Left forelimb (tissue), 1 donor: Measurements from ENCODE around the gene FAM222B.
"Not testable (repeated sequence)": the region's sequence is repeated elsewhere in the genome, so short reads cannot be mapped to it uniquely, and the experiment has no call there.

ENCODE experiments used
- DNase-seq: peaks from one replicate; pipeline ENCODE4 v3.0.0-alpha.2; 2018; ENCODE audit warnings: low spot score

FAM222B gene

GRCh38 chr17:28841901-28842281 lies 699 bp downstream of the FAM222B start:
- DNase-seq, result no peak

DNA sequence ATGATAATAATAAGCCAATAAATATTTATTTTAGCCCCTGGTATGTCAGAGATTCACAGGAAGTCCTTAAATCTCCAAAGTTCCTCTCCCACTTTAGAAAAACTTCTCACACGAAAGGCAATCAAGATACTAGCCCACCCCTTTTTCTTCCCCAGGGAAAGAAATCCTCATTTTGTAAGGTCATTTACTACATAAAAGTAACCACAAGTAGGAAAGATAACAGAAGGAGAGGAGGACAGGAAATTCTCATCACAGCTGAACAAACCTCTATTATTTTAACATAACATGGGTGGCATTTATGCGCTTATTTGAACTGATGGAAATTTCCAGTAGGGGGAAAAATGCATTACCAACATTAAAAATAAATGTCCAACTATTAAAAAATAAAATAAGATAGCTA lies 3.4 kb downstream of the FAM222B start:
- no peak for DNase-seq

DNA sequence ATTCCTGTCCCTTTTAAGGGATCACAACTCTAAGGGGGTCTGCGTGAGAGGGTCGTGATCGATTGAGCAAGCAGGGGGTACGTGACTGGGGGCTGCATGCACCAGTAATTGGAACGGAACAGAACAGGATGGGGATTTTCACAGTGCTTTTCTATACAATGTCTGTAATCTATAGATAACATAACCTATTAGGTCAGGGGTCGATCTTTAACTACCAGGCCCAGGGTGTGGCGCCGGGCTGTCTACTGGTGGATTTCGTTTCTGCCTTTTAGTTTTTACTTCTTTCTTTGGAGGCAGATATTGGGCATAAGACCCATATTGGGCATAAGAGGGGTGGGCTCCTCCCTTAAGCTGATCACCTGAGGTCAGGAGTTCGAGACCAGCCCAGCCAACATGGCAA lies 6.0 kb downstream of the FAM222B start:
- not testable (repeated sequence) for DNase-seq

DNA sequence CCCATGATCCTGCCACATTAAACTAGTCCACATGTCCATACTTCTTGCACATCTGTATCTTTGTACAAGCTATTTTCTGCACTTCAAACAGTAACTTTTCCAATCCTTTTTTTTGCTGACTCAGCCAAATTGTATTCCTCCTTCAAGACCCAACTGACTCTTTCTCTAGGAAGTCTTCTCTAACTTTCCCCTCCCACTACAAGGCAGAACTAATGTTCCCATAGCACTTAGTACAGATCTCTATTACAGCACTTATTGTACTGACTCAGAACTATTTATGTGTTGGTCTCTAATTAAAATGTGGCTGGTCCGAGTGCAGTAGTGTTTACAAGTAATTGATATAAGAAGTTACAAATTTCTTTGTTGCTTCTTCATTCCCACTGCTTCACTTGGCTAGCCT lies 8.2 kb downstream of the FAM222B start:
- DNase-seq, result no peak

- DNase-seq, result no peak
These were observed 14.1 kb downstream of the FAM222B start for GRCh38 chr17:28828294-28829040.

DNA sequence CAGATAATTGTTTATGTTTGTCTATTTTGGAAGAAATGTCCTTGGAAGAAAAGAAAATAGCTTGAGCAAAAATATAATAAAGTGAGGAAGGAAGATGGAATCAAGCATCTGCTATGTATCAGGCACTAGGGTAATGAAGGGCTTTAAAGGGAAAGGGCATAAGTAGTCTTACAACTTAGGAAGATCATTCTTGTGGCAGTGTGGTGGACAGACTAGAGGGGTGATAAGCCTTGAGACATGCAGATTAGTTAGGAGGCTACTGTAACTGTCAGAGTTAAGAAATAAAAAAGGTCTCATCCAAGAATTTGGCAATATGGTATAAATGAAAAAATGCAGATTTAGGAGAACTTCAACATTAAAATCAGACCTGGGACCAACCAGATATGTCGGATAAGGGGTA lies 14.9 kb downstream of the FAM222B start:
- no peak for DNase-seq

DNA sequence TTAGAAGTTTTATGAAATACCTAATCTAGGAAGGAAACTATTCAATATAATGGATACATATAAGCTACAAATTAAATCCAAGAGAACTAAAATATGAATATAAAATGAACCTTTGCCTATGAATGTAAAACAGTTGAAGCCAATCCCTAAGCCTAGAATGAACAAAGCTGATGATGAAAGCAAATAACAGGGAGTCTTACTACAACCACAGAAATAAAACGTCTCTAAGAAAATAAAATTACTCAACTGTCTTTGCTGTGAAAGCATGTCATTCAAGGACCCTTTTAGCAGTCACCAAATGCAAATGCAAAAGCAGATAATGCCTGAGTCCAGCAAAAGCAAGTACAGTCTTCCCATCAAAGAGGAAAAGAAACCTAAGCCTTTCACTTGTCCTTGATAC lies 23.0 kb downstream of the FAM222B start:
- DNase-seq, result no peak

DNA sequence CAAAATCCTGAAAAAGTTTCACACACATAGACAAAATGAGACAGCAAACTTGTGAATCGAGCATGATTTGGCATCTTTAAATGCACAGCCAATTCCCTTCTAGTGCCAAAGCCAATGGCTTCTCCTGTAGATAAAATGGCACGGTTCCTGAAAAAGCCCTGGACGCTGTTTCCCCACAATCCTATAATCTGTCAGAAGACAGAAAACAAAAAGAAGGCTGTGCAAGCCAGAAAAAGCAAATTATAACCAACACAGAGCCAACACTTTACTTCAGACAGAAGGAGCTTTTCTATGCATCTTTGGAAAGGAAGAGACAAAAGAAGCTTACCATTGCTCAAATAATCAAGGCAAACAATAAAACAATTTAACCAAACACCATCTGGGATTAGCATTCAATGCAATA lies 23.8 kb downstream of the FAM222B start:
- no peak for DNase-seq

- DNase-seq, result no peak
These were observed 26.1 kb downstream of the FAM222B start for GRCh38 chr17:28816540-28816939.

- no peak for DNase-seq
These were observed 29.7 kb downstream of the FAM222B start for GRCh38 chr17:28812748-28813377.

DNA sequence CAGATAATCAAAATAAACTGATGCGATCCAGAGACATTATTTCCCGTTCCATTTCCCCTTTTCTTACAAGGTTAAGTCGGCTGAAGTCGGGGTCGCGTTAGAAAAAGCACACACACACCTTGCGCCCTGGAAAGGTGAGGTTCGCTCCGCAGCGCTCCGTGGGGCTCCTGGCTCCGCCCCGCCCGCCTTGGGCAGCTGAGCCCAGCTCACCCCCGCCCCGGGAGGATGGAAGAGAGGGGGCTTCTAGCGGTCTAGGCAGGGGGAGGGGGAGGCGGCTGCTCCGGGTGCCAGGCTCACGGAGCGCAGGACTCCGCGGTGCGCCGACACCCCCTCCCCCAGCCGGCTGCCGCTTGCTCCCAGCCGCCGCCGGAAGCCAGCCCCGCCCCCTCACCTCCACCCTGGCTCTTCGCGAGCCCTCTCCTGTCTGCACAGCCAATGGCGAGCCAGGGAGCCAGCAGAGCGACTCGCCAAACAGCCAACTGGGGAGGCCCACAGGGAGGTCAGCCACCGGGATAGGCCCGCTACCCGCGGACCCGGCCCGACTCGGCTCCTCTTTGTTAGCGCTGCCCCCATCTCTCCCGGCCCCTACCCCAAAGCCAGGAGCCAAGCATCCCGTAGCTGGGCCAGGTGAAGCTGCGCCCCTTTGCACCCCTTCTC lies 30.4 kb downstream of the FAM222B start:
- DNase-seq, result peak; percentile 96

GRCh38 chr17:28811651-28812090 lies 30.9 kb downstream of the FAM222B start:
- no peak for DNase-seq

DNA sequence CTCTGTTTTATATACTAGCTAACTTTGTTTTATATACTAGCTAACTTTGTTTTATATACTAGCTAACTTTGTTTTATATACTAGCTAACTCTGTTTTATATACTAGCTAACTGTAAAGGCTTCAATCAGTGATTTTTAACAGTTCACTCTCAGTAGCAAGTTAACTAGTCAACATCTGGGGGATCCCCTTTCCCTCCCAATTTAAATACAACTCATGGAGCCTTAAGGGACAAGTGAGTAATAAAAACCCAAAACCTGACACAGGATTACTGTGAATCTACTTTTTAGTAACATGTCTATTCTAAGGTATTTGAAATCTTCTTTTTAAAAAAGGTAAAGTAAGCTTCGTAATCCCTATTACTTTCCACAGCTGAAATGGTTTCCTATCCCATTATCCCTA lies 32.2 kb downstream of the FAM222B start:
- no peak for DNase-seq

- DNase-seq, result no peak
These were observed 34.5 kb downstream of the FAM222B start for GRCh38 chr17:28807925-28808634.

- no peak for DNase-seq
These were observed 46.5 kb downstream of the FAM222B start for GRCh38 chr17:28796062-28796461.

- DNase-seq, result not testable (repeated sequence)
These were observed 47.6 kb downstream of the FAM222B start for GRCh38 chr17:28794846-28795441.

DNA sequence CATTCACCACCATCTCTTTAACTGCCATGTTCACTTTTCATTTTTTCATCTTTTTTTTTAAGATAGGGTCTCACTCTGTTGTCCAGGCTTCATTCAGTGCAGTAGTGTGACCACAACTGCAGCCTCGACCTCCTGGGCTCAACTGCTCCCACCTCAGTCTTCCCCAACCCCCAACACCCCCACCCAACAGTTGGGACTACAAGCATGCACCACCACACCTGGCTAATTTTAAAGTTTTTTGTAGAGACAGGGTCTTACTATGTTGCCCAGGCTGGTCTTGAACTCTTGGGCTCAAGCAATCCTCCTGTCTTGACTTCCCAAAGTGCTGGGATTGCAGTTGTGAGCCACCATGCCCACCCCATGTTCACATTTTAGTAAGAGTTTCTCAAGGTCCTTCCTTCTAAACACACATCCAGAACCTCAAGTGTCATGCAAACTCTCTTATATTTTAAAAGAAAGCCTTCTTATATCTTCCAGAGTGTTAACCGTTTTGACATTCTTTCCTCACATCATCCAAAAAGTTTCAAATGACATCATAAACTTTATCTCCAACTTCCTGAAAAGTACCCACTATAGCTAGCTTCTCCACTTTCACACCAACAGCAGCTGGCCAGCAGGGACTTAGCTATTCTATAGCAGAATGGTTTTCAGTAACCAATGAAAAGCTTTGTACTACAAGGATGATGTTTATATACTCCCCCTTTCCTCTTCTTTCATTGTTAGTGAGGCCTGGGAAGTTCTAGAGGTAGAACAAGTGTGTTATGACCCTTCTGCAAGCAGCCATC lies 49.5 kb downstream of the FAM222B start:
- no peak for DNase-seq

GRCh38 chr17:28788100-28788499 lies 54.5 kb downstream of the FAM222B start:
- no peak for DNase-seq

- no peak for DNase-seq
These were observed 59.4 kb downstream of the FAM222B start for GRCh38 chr17:28783161-28783560.

DNA sequence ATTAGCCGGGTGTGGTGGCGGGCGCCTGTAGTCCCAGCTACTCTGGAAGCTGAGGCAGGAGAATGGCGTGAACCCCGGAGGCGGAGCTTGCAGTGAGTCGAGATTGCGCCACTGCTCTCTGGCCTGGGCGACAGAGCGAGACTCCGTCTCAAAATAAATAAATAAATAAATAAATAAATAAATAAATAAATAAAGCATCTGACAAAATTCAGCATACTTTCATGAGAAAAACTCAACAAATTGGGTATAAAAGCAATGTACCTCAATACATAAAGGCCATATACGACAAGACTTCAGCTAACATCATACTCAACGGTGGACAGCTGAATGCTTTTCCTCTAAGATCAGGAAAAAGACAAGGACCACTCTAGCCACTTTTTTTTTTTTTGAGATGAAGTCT lies 63.0 kb downstream of the FAM222B start:
- not testable (repeated sequence) for DNase-seq

DNA sequence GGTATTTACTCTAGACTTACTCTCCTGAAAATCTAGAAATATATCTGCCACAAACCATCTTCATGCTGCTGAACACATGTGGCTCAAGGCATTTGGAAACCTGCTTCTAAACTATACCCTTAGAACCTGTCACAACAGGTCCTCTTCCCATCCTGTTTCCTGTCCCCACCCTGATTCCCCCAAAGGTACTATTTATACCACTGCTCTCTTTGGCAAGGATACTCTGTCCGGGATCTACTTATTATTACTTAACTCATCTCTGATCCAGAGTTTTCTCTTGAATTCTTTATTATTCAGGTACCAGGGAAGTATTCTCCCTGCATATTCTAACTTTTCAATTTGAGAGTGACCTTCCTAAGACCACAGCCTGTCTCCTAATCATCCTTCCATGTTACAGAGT lies 65.4 kb downstream of the FAM222B start:
- DNase-seq, result no peak
